Measurements from ENCODE around the gene PRMT2. TPM values are rescaled to one million over a fixed set of nuclear protein-coding genes. Genes with fewer than 3 reads are reported as not detected.

The PRMT2 gene
- total RNA-seq, 1 donor from 2014 or later, result 75.4 TPM

- DNase-seq (ENCODE audit: low spot score), result peak; percentile 86
- peak overlapping the region; percentile 90 for H3K27ac ChIP-seq
- peaks cover 17% of the 10 kb centered on the region for H3F3A ChIP-seq (ENCODE audit: low read depth)
- peaks cover 12% of the 10 kb centered on the region for H3K4me1 ChIP-seq
- peak overlapping the region; percentile 78 for H3K4me2 ChIP-seq
- no peaks in the 10 kb centered on the region for H3K9me3 Mint-ChIP-seq
- H4K20me1 ChIP-seq (ENCODE audit: low read depth), result peaks cover 20% of the 10 kb centered on the region
- no peaks in the 10 kb centered on the region for H3K27me3 Mint-ChIP-seq (ENCODE audit: insufficient read depth, low read depth)
- peaks cover 11% of the 10 kb centered on the region for H3K36me3 Mint-ChIP-seq
- peaks cover 40% of the 10 kb centered on the region for H3K4me1 Mint-ChIP-seq
- peak overlapping the region; percentile 65 for H3K9ac ChIP-seq
- no peaks in the 10 kb centered on the region for H3K27me3 ChIP-seq
- peaks cover 7% of the 10 kb centered on the region for H3K36me3 ChIP-seq
- no peak for TF ChIP-seq EZH2phosphoT487 (IDR thresholded peaks at IDR 0.05)
- peak; percentile 31 for TF ChIP-seq CTCF (IDR thresholded peaks at IDR 0.05)
- peak overlapping the region; percentile 93 for H3K4me3 Mint-ChIP-seq
- H3K27ac Mint-ChIP-seq, result peak overlapping the region; percentile 94
- peaks cover 39% of the 10 kb centered on the region for H3K79me2 ChIP-seq (ENCODE audit: low read depth)
- H3K4me3 ChIP-seq, result peak overlapping the region; percentile 84
- no peaks in the 10 kb centered on the region for H3K9me3 ChIP-seq (ENCODE audit: low read depth)
- peak overlapping the region; percentile 79 for H2AFZ ChIP-seq (replicated peaks)
Measured at GRCh38 chr21:46634966-46635323, 529 bp upstream of the PRMT2 start.

DNA sequence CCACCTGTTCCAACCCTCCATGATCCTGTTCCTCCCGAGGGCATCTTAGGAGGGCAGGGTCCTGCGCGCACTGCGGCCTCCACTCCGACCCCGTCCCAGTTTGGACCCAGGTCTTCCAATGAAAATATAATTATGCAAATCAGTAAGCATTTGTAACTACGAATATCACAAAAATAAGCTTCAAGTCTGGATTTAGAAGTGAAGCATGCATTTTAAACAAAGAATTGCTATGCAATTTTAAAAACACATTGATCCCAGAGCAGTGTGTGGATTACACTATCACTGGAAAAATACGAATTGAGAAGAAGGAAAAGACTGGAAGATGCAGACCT, 673 bp downstream of the PRMT2 start:
- Histone ChIP-seq H3K36me3 (peaks cover 10% of the 10 kb centered on the region), H3K27me3 (no peaks in the 10 kb centered on the region), H3F3A (ENCODE audit: low read depth) (peaks cover 17% of the 10 kb centered on the region), H3K4me3 (peak overlapping the region; percentile 84), H3K4me1 (peaks cover 12% of the 10 kb centered on the region), H2AFZ (replicated peaks) (peak overlapping the region; percentile 86), H3K27ac (no peak overlapping the region), H3K79me2 (ENCODE audit: low read depth) (peaks cover 42% of the 10 kb centered on the region), H3K9me3 (ENCODE audit: low read depth) (no peaks in the 10 kb centered on the region), H4K20me1 (ENCODE audit: low read depth) (peaks cover 20% of the 10 kb centered on the region), H3K4me2 (peak overlapping the region; percentile 89), H3K9ac (peak overlapping the region; percentile 22)
- Mint-ChIP-seq H3K36me3 (peaks cover 19% of the 10 kb centered on the region), H3K4me1 (peaks cover 40% of the 10 kb centered on the region), H3K9me3 (no peaks in the 10 kb centered on the region), H3K27me3 (ENCODE audit: insufficient read depth, low read depth) (no peaks in the 10 kb centered on the region), H3K27ac (peak overlapping the region; percentile 22), H3K4me3 (peak overlapping the region; percentile 93)
- no peak for DNase-seq (ENCODE audit: low spot score)
- TF ChIP-seq EZH2phosphoT487 (IDR thresholded peaks at IDR 0.05) (no peak), EZH2 (IDR thresholded peaks at IDR 0.05) (no peak), CTCF (IDR thresholded peaks at IDR 0.05) (no peak)

DNA sequence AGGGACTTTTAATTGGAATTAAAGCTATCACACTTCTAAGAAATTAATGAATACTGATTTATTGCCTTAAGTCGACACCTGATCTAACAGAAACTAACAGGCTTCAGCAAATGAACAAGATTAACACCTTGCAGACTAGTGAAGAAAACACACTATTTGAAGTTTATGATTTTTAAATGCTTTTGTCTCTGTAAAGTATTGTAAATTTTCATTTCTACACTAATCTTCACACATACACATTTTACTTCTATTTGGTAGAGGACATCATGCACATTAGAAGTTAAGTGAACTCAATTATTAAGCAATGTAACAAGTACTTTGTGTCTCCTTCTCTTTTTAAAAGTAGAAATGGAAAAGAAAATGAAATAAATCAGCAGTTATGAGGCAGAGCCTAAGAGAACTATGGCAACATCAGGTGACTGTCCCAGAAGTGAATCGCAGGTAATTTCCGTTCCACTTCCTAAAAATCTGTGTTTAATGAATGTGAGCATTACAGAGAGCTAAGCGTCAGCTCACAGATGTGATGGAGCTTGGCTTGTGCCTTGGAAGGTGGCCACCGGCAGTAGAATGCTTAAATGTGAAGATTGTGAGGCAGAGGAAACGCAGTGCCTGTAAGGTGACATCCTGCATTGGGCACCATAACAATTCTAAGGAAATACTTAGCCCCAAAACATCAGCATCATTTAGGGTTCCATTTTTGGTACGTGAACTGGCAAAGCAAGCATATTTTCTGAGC, 1.2 kb downstream of the PRMT2 start:
- Histone ChIP-seq H3K4me1 (peaks cover 12% of the 10 kb centered on the region), H3K9me3 (ENCODE audit: low read depth) (no peaks in the 10 kb centered on the region), H3K27ac (no peak overlapping the region), H4K20me1 (ENCODE audit: low read depth) (peaks cover 20% of the 10 kb centered on the region), H3K4me2 (peak overlapping the region; percentile 89), H3K27me3 (no peaks in the 10 kb centered on the region), H3F3A (ENCODE audit: low read depth) (peaks cover 17% of the 10 kb centered on the region), H2AFZ (replicated peaks) (no peak overlapping the region), H3K9ac (peak overlapping the region; percentile 22), H3K4me3 (peak overlapping the region; percentile 84), H3K36me3 (peaks cover 10% of the 10 kb centered on the region), H3K79me2 (ENCODE audit: low read depth) (peaks cover 42% of the 10 kb centered on the region)
- Mint-ChIP-seq H3K9me3 (no peaks in the 10 kb centered on the region), H3K27me3 (ENCODE audit: insufficient read depth, low read depth) (no peaks in the 10 kb centered on the region), H3K4me3 (peak overlapping the region; percentile 93), H3K27ac (no peak overlapping the region), H3K4me1 (peaks cover 40% of the 10 kb centered on the region), H3K36me3 (peaks cover 22% of the 10 kb centered on the region)
- DNase-seq (ENCODE audit: low spot score), result no peak
- TF ChIP-seq CTCF (IDR thresholded peaks at IDR 0.05) (no peak), EZH2phosphoT487 (IDR thresholded peaks at IDR 0.05) (no peak), EZH2 (IDR thresholded peaks at IDR 0.05) (no peak)
